ENCODE data around the gene SMYD3. TPM values are rescaled to one million over a fixed set of nuclear protein-coding genes. Genes with fewer than 3 reads are reported as not detected.

Gene SMYD3
- total and polyA plus RNA-seq, 2 donors (not counting 1 experiment from before 2014, with no cell fraction given) = 69.4 to 83.1 TPM

- no peak overlapping the region for H3K9ac ChIP-seq (ENCODE audit: insufficient read depth, low read length)
These were observed 611.6 kb downstream of the SMYD3 start for GRCh38 chr1:245895455-245895959.

GRCh38 chr1:245894843-245895242 is 612.2 kb downstream of the SMYD3 start:
- no peak overlapping the region for H3K9ac ChIP-seq (ENCODE audit: insufficient read depth, low read length)
- no peaks in the 10 kb centered on the region for H3K9me3 ChIP-seq (ENCODE audit: control insufficient read depth, insufficient read depth, low read depth, low read length)
- no peaks in the 10 kb centered on the region for H4K20me1 ChIP-seq (ENCODE audit: control insufficient read depth, extremely low read depth, insufficient read depth, low read length)
- H3K4me2 ChIP-seq (ENCODE audit: extremely low read depth, insufficient read depth, low read length) = no peak overlapping the region
- TF ChIP-seq CTCF (conservative IDR thresholded peaks at IDR 0.05 in 1 of 2, IDR thresholded peaks at IDR 0.05 in 1 of 2; ENCODE audit: low read depth in 1 of 2, low read length in 2 of 2) (no peak), EZH2 (IDR thresholded peaks at IDR 0.05; ENCODE audit: low read length, missing control alignments) (no peak)
- H3K79me2 ChIP-seq (ENCODE audit: control insufficient read depth, insufficient read depth, low read length) = no peaks in the 10 kb centered on the region
- H3K4me3 ChIP-seq (replicated peaks in 1 of 4; ENCODE audit: control extremely low read depth in 1 of 4, insufficient read depth in 1 of 4, low read depth in 3 of 4, low read length in 4 of 4) = no peak overlapping the region
- no peak overlapping the region for H2AFZ ChIP-seq (ENCODE audit: low read length)
- no peak for DNase-seq (ENCODE audit: low read depth in 2 of 2)
- no peaks in the 10 kb centered on the region for H3K27me3 ChIP-seq (ENCODE audit: control insufficient read depth, insufficient read depth, low read length)
- no peaks in the 10 kb centered on the region for H3K4me1 ChIP-seq (ENCODE audit: control insufficient read depth, extremely low read depth, insufficient read depth, low read length)
- no peaks in the 10 kb centered on the region for H3K36me3 ChIP-seq (ENCODE audit: control insufficient read depth, insufficient read depth, low read length)
- H3K27ac ChIP-seq (ENCODE audit: insufficient read depth, low read length) = no peak overlapping the region

More at GRCh38 chr1:245895455-245895959, 611.6 kb downstream of the SMYD3 start:
- no peak for DNase-seq (ENCODE audit: low read depth in 2 of 2)
- H3K9me3 ChIP-seq (ENCODE audit: control insufficient read depth, insufficient read depth, low read depth, low read length) = no peaks in the 10 kb centered on the region
- no peaks in the 10 kb centered on the region for H3K79me2 ChIP-seq (ENCODE audit: control insufficient read depth, insufficient read depth, low read length)
- no peaks in the 10 kb centered on the region for H3K27me3 ChIP-seq (ENCODE audit: control insufficient read depth, insufficient read depth, low read length)
- no peak overlapping the region for H3K4me3 ChIP-seq (replicated peaks in 1 of 4; ENCODE audit: control extremely low read depth in 1 of 4, insufficient read depth in 1 of 4, low read depth in 3 of 4, low read length in 4 of 4)
- no peak overlapping the region for H2AFZ ChIP-seq (ENCODE audit: low read length)
- H3K36me3 ChIP-seq (ENCODE audit: control insufficient read depth, insufficient read depth, low read length) = no peaks in the 10 kb centered on the region
- H4K20me1 ChIP-seq (ENCODE audit: control insufficient read depth, extremely low read depth, insufficient read depth, low read length) = no peaks in the 10 kb centered on the region
- TF ChIP-seq EZH2 (IDR thresholded peaks at IDR 0.05; ENCODE audit: low read length, missing control alignments) (no peak), CTCF (conservative IDR thresholded peaks at IDR 0.05 in 1 of 2, IDR thresholded peaks at IDR 0.05 in 1 of 2; ENCODE audit: low read depth in 1 of 2, low read length in 2 of 2) (no peak)
- H3K4me1 ChIP-seq (ENCODE audit: control insufficient read depth, extremely low read depth, insufficient read depth, low read length) = no peaks in the 10 kb centered on the region
- H3K4me2 ChIP-seq (ENCODE audit: extremely low read depth, insufficient read depth, low read length) = no peak overlapping the region
- no peak overlapping the region for H3K27ac ChIP-seq (ENCODE audit: insufficient read depth, low read length)

- H3K9ac ChIP-seq (ENCODE audit: insufficient read depth, low read length) = no peak overlapping the region
- H3K4me2 ChIP-seq (ENCODE audit: extremely low read depth, insufficient read depth, low read length) = no peak overlapping the region
- H3K9me3 ChIP-seq (ENCODE audit: control insufficient read depth, insufficient read depth, low read depth, low read length) = no peaks in the 10 kb centered on the region
- H3K4me3 ChIP-seq (replicated peaks in 1 of 4; ENCODE audit: control extremely low read depth in 1 of 4, insufficient read depth in 1 of 4, low read depth in 3 of 4, low read length in 4 of 4) = no peak overlapping the region
- TF ChIP-seq CTCF (conservative IDR thresholded peaks at IDR 0.05 in 1 of 2, IDR thresholded peaks at IDR 0.05 in 1 of 2; ENCODE audit: low read depth in 1 of 2, low read length in 2 of 2) (no peak), EZH2 (IDR thresholded peaks at IDR 0.05; ENCODE audit: low read length, missing control alignments) (no peak)
- no peak overlapping the region for H2AFZ ChIP-seq (ENCODE audit: low read length)
- H4K20me1 ChIP-seq (ENCODE audit: control insufficient read depth, extremely low read depth, insufficient read depth, low read length) = no peaks in the 10 kb centered on the region
- no peak for DNase-seq (ENCODE audit: low read depth in 2 of 2)
- no peaks in the 10 kb centered on the region for H3K4me1 ChIP-seq (ENCODE audit: control insufficient read depth, extremely low read depth, insufficient read depth, low read length)
- no peaks in the 10 kb centered on the region for H3K27me3 ChIP-seq (ENCODE audit: control insufficient read depth, insufficient read depth, low read length)
- H3K79me2 ChIP-seq (ENCODE audit: control insufficient read depth, insufficient read depth, low read length) = no peaks in the 10 kb centered on the region
- H3K36me3 ChIP-seq (ENCODE audit: control insufficient read depth, insufficient read depth, low read length) = no peaks in the 10 kb centered on the region
- H3K27ac ChIP-seq (ENCODE audit: insufficient read depth, low read length) = no peak overlapping the region
These were observed 614.1 kb downstream of the SMYD3 start for GRCh38 chr1:245893025-245893424.
